Small intestine (tissue), 7 donors: ENCODE results near the gene MYH9. TPM values are rescaled to one million over a fixed set of nuclear protein-coding genes. Genes with fewer than 3 reads are reported as not detected.

Experiments
- DNase-seq, 2 donors: peaks; one replicate each; pipeline versions ENCODE4 v3.0.0 to v3.0.0-alpha.2; 2013
- FAIRE-seq: peaks from 2 replicates; lab custom pipeline; 2012; peaks lifted over from hg19 to GRCh38; lab: Jason Lieb, UNC
- H3K27ac ChIP-seq, 3 donors: one replicate each; pipeline ENCODE4 v1.5.1; 2013; ENCODE audit warnings: low read length in 2 of 3, mild to moderate bottlenecking in 2 of 3, control low read depth in 1 of 3, inconsistent platforms in 1 of 3, low read depth in 1 of 3, moderate library complexity in 1 of 3
- H3K27me3 ChIP-seq, 3 donors: one replicate each; pipeline ENCODE4 v1.6.1; 2013; ENCODE audit warnings: low read length in 3 of 3, inconsistent platforms in 1 of 3; ENCODE audit not compliant: control insufficient read depth in 3 of 3, insufficient read depth in 3 of 3
- H3K36me3 ChIP-seq, 3 donors: one replicate each; pipeline ENCODE4 v1.6.1; 2013; ENCODE audit warnings: low read length in 3 of 3, inconsistent platforms in 1 of 3, low read depth in 1 of 3, mild to moderate bottlenecking in 1 of 3, moderate library complexity in 1 of 3; ENCODE audit not compliant: control insufficient read depth in 3 of 3, insufficient read depth in 2 of 3
- H3K4me1 ChIP-seq, 3 donors: one replicate each; pipeline ENCODE4 v1.6.1; 2013; ENCODE audit warnings: low read length in 2 of 3, inconsistent platforms in 1 of 3, low read depth in 1 of 3, mild to moderate bottlenecking in 1 of 3, moderate library complexity in 1 of 3; ENCODE audit not compliant: control insufficient read depth in 3 of 3, insufficient read depth in 2 of 3
- H3K4me3 ChIP-seq, 3 donors: one replicate each; pipeline ENCODE4 v1.5.1; 2013; ENCODE audit warnings: low read length in 3 of 3, control low read depth in 1 of 3, inconsistent platforms in 1 of 3, low read depth in 1 of 3, mild to moderate bottlenecking in 1 of 3, moderate library complexity in 1 of 3
- H3K9me3 ChIP-seq, 2 donors: one replicate each; pipeline ENCODE4 v1.6.1; 2013; ENCODE audit warnings: low read depth in 1 of 2, low read length in 1 of 2; ENCODE audit not compliant: control insufficient read depth in 2 of 2, insufficient read depth in 1 of 2
- WGBS, 3 donors: extraction: QIAGEN DNeasy Blood & Tissue Kit; methylation state at CpG; one replicate each; pipeline ENCODE4 v1.1.7; 2013; 5-methylcytosine and 5-hydroxymethylcytosine counted together
- polyA plus RNA-seq, 4 donors: library from polyadenylated mRNA; stranded (reverse) in 3 of 4; unstranded in 1 of 4; fragments of 200-250 nt in 3 of 4; fragments of 120-200 nt in 1 of 4; gene quantifications; one replicate each; pipeline versions ENCODE4 v1.2.1 to v1.2.3, GENCODE V29; 2013
- donor health status: healthy with polysubstance abuse.
- donor health status: control.
- donor health status: control.
- donor health status: Bipolar disorder and iron deficiency.
- donor health status: healthy.

The MYH9 gene
- polyA plus RNA-seq, 4 donors: 95.4 to 188 (median 143) TPM

DNA sequence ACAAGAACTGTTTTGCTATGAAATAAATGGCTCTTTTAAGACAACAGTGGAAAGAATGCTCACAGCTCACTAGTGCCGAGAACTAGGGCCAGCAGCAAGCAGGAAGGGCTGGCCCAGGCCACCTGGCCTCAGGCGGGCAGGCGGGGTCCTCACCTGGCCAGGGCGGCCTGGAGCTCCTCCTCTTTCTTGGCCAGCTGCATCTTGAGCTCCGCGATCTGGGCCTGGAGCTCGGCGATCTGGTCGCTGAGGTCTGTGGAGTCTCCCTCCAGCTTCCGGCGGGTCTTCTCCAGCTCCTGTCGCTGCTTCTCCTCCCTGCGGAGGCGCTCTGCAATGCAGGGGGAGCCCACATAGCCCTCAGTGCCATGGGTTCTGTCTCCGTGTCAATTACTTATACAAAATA lies 91.1 kb downstream of the MYH9 start:
- no peak overlapping the region for H3K4me3 ChIP-seq
- H3K36me3 ChIP-seq: peaks cover 69 to 99% (median 73%) of the 10 kb centered on the region in 3 donors
- 92 to 96% (median 94%) methylated on average over 14 to 15 of the region's 15 CpGs for WGBS, 3 donors
- no peaks in the 10 kb centered on the region for H3K4me1 ChIP-seq
- no peak overlapping the region for H3K27ac ChIP-seq
- no peaks in the 10 kb centered on the region for H3K27me3 ChIP-seq
- DNase-seq: no peak
- peaks cover 0 to 14% of the 10 kb centered on the region in 2 donors for H3K9me3 ChIP-seq
- FAIRE-seq: no peak

DNA sequence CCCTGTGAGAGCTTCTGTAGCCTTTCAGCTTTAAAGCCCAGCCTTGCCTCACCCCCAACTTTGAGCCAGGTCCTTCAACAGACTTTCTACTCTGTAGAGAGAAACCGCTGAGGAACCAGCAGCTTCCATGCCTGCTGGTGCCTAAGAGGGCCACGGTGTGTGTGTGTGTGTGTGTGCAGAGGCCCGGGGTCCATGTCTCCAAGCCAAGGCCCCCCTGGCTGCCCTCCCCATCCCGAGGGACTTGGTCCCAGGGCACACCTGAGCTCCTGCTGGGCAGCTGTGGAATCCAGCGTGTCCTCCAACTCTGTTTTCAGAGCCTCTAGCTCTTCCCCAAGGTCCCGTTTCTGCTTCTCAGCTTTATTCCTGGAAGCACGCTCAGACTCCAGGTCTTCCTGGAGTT lies 92.5 kb downstream of the MYH9 start:
- H3K4me3 ChIP-seq: no peak overlapping the region
- peaks cover 0 to 16% of the 10 kb centered on the region in 2 donors for H3K9me3 ChIP-seq
- 87 to 95% (median 92%) methylated on average over 7 of the region's 7 CpGs for WGBS, 3 donors
- FAIRE-seq: no peak
- no peak for DNase-seq
- H3K27ac ChIP-seq: no peak overlapping the region
- peaks cover 62 to 87% (median 63%) of the 10 kb centered on the region in 3 donors for H3K36me3 ChIP-seq
- no peaks in the 10 kb centered on the region for H3K4me1 ChIP-seq
- H3K27me3 ChIP-seq: no peaks in the 10 kb centered on the region

DNA sequence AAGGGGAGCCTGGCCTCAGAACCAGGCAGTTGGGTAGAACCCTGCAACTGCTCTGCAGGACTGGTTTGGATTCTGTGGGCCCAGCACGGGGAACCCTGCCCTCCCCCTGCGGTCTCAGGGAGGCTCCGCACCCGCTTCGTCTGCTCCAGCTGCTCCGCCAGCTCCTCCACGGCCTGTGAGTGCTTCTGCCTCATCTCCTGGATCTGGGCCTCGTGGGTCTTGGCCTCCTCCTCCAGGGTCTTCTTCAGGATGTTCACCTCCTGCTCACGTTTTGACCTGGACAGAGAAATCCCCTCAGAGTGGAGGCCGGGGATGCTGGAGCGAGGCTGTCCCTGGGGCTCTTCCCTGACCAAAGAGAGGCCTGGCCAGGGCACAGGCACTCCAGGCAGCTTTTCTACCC lies 93.0 kb downstream of the MYH9 start:
- 93 to 97% (median 93%) methylated on average over 11 of the region's 11 CpGs for WGBS, 3 donors
- no peak overlapping the region for H3K27ac ChIP-seq

DNA sequence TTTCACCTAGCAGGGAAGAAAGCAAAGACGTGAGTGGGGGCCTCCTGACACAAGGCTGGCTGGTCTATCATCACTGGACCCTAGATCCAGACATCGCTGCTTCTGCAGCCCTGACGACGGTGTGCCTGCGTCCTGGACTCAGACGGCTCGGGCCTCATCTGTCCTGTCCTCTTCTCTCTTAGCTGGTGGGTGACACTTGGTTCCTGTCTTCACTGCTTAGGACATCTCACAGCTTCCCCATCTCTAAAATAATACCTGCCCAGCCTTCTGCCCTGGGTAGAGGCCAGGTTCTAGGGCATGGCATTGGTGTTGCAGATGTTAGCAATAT lies 93.5 kb downstream of the MYH9 start:
- Histone ChIP-seq H3K9me3 (peaks cover 0 to 16% of the 10 kb centered on the region in 2 donors), H3K36me3 (peaks cover 57 to 85% (median 63%) of the 10 kb centered on the region in 3 donors), H3K4me3 (no peak overlapping the region), H3K4me1 (no peaks in the 10 kb centered on the region), H3K27ac (no peak overlapping the region), H3K27me3 (no peaks in the 10 kb centered on the region)
- DNase-seq (no peak), FAIRE-seq (no peak)
- 95 to 98% (median 95%) methylated on average over 7 of the region's 7 CpGs for WGBS, 3 donors

More for the DNA sequence above, 93.0 kb downstream of the MYH9 start:
- Histone ChIP-seq H3K9me3 (peaks cover 0 to 16% of the 10 kb centered on the region in 2 donors), H3K36me3 (peaks cover 59 to 85% (median 60%) of the 10 kb centered on the region in 3 donors), H3K4me1 (no peaks in the 10 kb centered on the region), H3K27me3 (no peaks in the 10 kb centered on the region), H3K4me3 (no peak overlapping the region)
- no peak for DNase-seq
- FAIRE-seq: no peak

DNA sequence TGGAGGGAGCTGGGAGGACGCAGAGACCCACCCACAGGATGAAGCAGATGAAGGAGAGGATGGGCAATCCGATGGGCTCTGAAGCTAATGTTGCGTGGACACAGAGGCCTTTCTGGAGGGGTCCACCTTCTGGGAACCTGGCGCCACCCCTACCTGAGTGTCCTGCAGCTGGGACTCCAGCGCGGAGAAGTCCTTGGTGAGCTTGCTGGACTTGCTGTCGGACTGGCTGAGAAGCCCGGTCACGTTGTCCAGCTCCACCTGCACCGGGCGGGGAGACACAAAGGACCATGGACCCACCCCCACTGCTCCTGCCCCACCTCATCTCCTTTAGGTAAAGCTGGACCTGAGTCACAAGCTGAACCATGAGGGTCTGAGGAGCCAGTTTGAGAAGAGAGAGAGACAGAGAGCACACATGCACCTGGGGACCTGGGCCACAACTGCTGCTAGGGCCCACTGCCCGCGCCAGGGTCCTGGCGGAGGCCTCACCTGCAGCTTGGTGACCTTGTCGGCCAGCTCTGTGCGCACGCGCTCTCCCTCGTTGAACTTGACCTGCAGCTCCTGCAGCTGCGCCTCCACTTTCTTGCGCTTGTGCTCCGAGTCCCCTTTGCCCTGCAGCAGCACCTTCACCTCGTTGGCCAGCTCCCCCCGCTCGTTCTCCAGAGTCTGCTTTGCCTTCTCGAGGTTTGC lies 94.0 kb downstream of the MYH9 start:
- Histone ChIP-seq H3K4me3 (no peak overlapping the region), H3K9me3 (peaks cover 0 to 16% of the 10 kb centered on the region in 2 donors), H3K36me3 (peaks cover 58 to 85% (median 59%) of the 10 kb centered on the region in 3 donors), H3K4me1 (no peaks in the 10 kb centered on the region), H3K27me3 (no peaks in the 10 kb centered on the region), H3K27ac (no peak overlapping the region)
- no peak for DNase-seq
- WGBS, 3 donors: 93 to 95% (median 94%) methylated on average over 26 of the region's 26 CpGs
- FAIRE-seq: no peak

DNA sequence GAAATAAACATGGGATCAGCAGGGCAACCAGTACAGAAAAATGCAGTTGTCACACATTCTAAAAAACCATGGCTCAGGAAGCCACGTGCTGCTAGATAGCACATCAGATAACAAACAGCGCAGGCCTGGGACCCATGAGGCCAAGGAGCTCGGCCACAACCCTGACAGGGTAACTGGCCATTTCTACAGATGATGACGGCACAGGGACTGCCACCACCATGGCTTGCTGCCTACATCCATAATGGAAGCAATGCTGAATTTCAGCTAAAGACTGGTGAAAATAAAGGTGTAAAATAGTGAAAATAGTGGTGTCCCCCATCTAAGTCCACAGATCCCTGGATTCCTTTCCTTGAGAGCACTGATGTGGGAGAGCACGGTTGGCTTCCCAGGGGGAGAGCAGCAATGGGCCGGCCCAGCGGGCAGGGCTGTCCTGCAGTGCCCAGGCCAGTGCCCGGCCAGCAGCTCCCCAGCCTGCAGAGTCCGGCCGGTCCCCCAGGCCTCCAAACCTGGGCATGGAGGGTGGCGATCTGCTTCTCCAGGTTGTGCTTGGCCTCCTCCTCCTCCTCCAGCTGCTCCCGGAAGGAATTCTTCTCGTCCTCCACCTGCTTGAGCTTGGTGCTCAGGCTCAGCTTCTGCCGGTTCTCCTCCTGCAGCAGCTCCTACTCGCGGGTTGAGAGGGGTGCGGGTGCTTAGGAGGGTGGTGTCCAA lies 94.8 kb downstream of the MYH9 start:
- 90 to 92% (median 92%) methylated on average over 12 to 17 of the region's 17 CpGs for WGBS, 3 donors
- Histone ChIP-seq H3K27ac (no peak overlapping the region), H3K36me3 (peaks cover 59 to 85% (median 60%) of the 10 kb centered on the region in 3 donors), H3K9me3 (peaks cover 0 to 16% of the 10 kb centered on the region in 2 donors), H3K4me3 (no peak overlapping the region), H3K27me3 (no peaks in the 10 kb centered on the region), H3K4me1 (no peaks in the 10 kb centered on the region)
- FAIRE-seq (no peak), DNase-seq (no peak)

DNA sequence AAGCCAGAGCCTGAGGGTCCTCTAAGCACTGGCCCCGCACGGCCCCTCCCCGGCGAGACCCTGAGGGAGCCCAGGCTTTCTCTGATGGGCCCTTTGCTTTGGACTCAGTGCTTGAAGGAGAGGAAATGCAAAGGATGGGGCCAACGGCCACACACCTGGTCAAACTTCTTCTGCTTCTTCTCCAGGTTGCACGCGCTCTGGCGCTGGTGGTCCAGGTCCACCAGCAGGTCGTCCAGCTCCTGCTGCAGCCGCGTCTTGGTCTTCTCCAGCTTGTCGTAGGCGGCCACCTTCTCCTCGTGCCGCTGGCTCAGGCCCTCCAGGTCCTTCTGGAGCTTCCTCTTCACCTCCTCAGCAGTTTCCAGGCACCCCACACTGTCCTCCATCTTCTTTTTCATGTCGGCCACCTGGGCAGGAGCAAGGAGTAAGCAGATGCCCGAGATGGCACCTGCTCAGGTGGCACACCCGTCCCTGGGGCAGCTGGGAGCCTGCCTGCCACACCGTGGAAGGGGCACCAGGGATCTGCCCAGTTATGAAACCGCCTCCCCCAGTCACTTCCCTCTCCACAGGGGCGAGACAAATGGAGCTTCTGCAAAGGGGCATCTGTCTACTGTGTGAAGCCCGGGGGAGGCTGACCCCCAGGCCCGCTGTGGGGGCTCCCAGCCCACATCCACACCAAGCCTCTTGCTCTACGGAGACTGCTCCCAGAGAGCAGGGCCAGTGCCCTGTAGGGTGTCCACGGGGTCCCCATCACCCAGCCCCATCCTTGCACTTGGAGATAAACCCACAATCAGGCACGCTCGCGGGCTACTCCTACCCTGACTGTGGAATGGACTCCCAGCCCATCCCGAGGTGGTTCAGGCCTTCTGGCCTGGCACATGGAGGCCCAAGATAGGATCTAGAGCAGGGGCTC lies 95.7 kb downstream of the MYH9 start:
- Histone ChIP-seq H3K9me3 (peaks cover 0 to 16% of the 10 kb centered on the region in 2 donors), H3K36me3 (peaks cover 57 to 85% (median 61%) of the 10 kb centered on the region in 3 donors), H3K4me1 (no peaks in the 10 kb centered on the region), H3K27ac (no peak overlapping the region), H3K27me3 (no peaks in the 10 kb centered on the region), H3K4me3 (peak overlapping the region in 1 of 3 donors; percentile 20)
- FAIRE-seq: no peak
- WGBS, 3 donors: 92 to 97% (median 97%) methylated on average over 29 of the region's 29 CpGs
- no peak for DNase-seq
